Endothelial cell of umbilical vein (primary cell): ENCODE measurements around the gene CHST7. TPM values are rescaled to one million over a fixed set of nuclear protein-coding genes. Genes with fewer than 3 reads are reported as not detected.

Experiments
- BruUV-seq: library from RNA; stranded (reverse); fragments of 400-500 nt; replicated peaks from 2 replicates; lab custom pipeline; 2021; lab: Mats Ljungman, UMichigan
- CTCF ChIA-PET: fragments of 300-600, 350-600 bp; sonication (Branson Sonifier 250); formaldehyde crosslinking; loops from one replicate; lab custom pipeline; 2021; ENCODE audit warnings: antibody characterized with exemption, inconsistent platforms; lab: Charles Lee
- POLR2A ChIA-PET: fragments of 300-600, 350-600 bp; sonication (Branson Sonifier 250); formaldehyde crosslinking; loops from one replicate; lab custom pipeline; 2021; ENCODE audit warnings: antibody characterized with exemption, inconsistent platforms; lab: Charles Lee
- DNase-seq: peaks from one replicate; pipeline ENCODE4 v3.0.0-alpha.2; 2011; ENCODE audit warnings: low read depth, low spot score
- FAIRE-seq: peaks from 2 replicates; lab custom pipeline; 2011; peaks lifted over from hg19 to GRCh38; lab: Jason Lieb, UNC
- H2AFZ ChIP-seq: 2 replicates; pipeline ENCODE4 v1.6.0; 2012; ENCODE audit warnings: low read depth, low read length, control low read depth, inconsistent platforms
- H3K27ac ChIP-seq: 2 replicates; pipeline ENCODE4 v1.5.1; 2011; ENCODE audit warnings: low read depth, mild to moderate bottlenecking, control low read depth, low read length, moderate library complexity; ENCODE audit not compliant: insufficient read depth
- H3K27me3 ChIP-seq, 2 experiments: 2 replicates each; pipeline versions ENCODE4 v1.6.0 to v1.6.1; 2011; ENCODE audit warnings: low read length in 2 of 2, mixed read lengths in 1 of 2; ENCODE audit not compliant: control insufficient read depth in 2 of 2, insufficient read depth in 2 of 2
- H3K36me3 ChIP-seq, 2 experiments: 2 replicates in 1 of 2; 3 replicates in 1 of 2; pipeline ENCODE4 v1.5.1; 2011; ENCODE audit warnings: low read length in 2 of 2, mild to moderate bottlenecking in 1 of 2, moderate library complexity in 1 of 2; ENCODE audit not compliant: control insufficient read depth in 2 of 2, insufficient read depth in 2 of 2; ENCODE audit errors: extremely low read depth in 1 of 2
- H3K4me1 ChIP-seq: 3 replicates; pipeline ENCODE4 v1.5.1; 2011; ENCODE audit warnings: mild to moderate bottlenecking, low read length; ENCODE audit not compliant: control insufficient read depth, insufficient read depth; ENCODE audit errors: extremely low read depth
- H3K4me2 ChIP-seq: 2 replicates; pipeline ENCODE4 v1.6.1; 2011; ENCODE audit warnings: low read length, control low read depth, mixed read lengths; ENCODE audit not compliant: insufficient read depth
- H3K4me3 ChIP-seq, 3 experiments: fragments of 200-600 bp in 1 of 3; sonication (generic), shearing (Covaris generic) in 1 of 3; replicated peaks in 1 of 3; 2 replicates each; pipeline ENCODE4 v1.5.1; 2011 to 2016; ENCODE audit warnings: control low read depth in 3 of 3, low read length in 3 of 3, mild to moderate bottlenecking in 2 of 3, inconsistent platforms in 1 of 3, low read depth in 1 of 3, moderate library complexity in 1 of 3; ENCODE audit not compliant: insufficient read depth in 1 of 3
- H3K79me2 ChIP-seq: 2 replicates; pipeline ENCODE4 v1.6.0; 2012; ENCODE audit warnings: low read length, inconsistent platforms; ENCODE audit not compliant: control insufficient read depth, insufficient read depth
- H3K9ac ChIP-seq: replicated peaks from 2 replicates; pipeline ENCODE3; 2011; ENCODE audit warnings: low read length, control low read depth; ENCODE audit not compliant: insufficient read depth; ENCODE audit errors: extremely low read depth
- H3K9me1 ChIP-seq: replicated peaks from 3 replicates; pipeline ENCODE4 v1.6.0; 2011; ENCODE audit warnings: mild to moderate bottlenecking, low read length; ENCODE audit not compliant: control insufficient read depth, insufficient read depth; ENCODE audit errors: extremely low read depth
- H3K9me3 ChIP-seq: replicated peaks from 2 replicates; pipeline ENCODE4 v1.5.1; 2012; ENCODE audit warnings: low read length, inconsistent platforms; ENCODE audit not compliant: control insufficient read depth, insufficient read depth
- H4K20me1 ChIP-seq: replicated peaks from 2 replicates; pipeline ENCODE3; 2011; ENCODE audit warnings: mild to moderate bottlenecking, low read length; ENCODE audit not compliant: control insufficient read depth, insufficient read depth; ENCODE audit errors: extremely low read depth
- CTCF ChIP-seq, 2 donors: IDR thresholded peaks; 1 replicate in 1 of 2; 2 replicates in 1 of 2; pipeline ENCODE4 v1.5.1; 2011; ENCODE audit warnings: low read length in 2 of 2, mild to moderate bottlenecking in 2 of 2, moderate library complexity in 2 of 2, control low read depth in 1 of 2, inconsistent platforms in 1 of 2, low read depth in 1 of 2; ENCODE audit not compliant: insufficient read depth in 1 of 2; ENCODE audit errors: extremely low read depth in 1 of 2
- EZH2 ChIP-seq: IDR thresholded peaks from 2 replicates; pipeline ENCODE4 v1.6.1; 2012; ENCODE audit warnings: borderline replicate concordance, low read depth, mild to moderate bottlenecking, moderate library complexity, low read length, inconsistent platforms; ENCODE audit not compliant: severe bottlenecking
- dilution Hi-C: fragments of 300-500 bp; cut with MboI; formaldehyde crosslinking; loops from one replicate; pipeline ENCODE4 v1.15.0; 2019; ENCODE audit warnings: low sequenced_read_pairs; ENCODE audit not compliant: extremely low pct_ligation_motif_present
- intact Hi-C: fragments of 100-400 bp; cut with micrococcal nuclease; formaldehyde crosslinking; loops from one replicate; pipeline ENCODE4 v1.10.0; 2022
- polyA plus RNA-seq, 4 experiments: library from polyadenylated mRNA; depleted of rRNA in 3 of 4; stranded (reverse) in 3 of 4; unstranded in 1 of 4; fragments of >200 nt; gene quantifications; 2 replicates each; pipeline versions ENCODE4 v1.2.1 to v1.2.3, GENCODE V29; 2011 to 2012; ENCODE audit warnings: missing spikeins in 1 of 4
- total RNA-seq: library from RNA; stranded (reverse); gene quantifications from 2 replicates; pipeline ENCODE4 v1.2.3, GENCODE V29; 2021

The CHST7 gene
- total and polyA plus RNA-seq, 2 donors (not counting 3 experiments of a cell fraction or from before 2014, with no cell fraction given): 4.5 to 11.2 TPM

- POLR2A ChIA-PET: no interaction called here
- Histone ChIP-seq H3K9me1 (no peaks in the 10 kb centered on the region), H3K4me3 (peak overlapping the region; percentile 48 to 74 (median 67)), H3K79me2 (peaks cover 3% of the 10 kb centered on the region), H2AFZ (peak overlapping the region; percentile 48), H3K27ac (peak overlapping the region; percentile 52), H4K20me1 (no peaks in the 10 kb centered on the region), H3K27me3 (no peaks in the 10 kb centered on the region), H3K36me3 (no peaks in the 10 kb centered on the region), H3K4me2 (peak overlapping the region; percentile 76), H3K9me3 (no peaks in the 10 kb centered on the region), H3K4me1 (peaks cover 30% of the 10 kb centered on the region), H3K9ac (peak overlapping the region; percentile 16)
- FAIRE-seq: no peak
- CTCF ChIA-PET: interaction anchor here (0.6 to 4.0 kb wide), 3 partner anchors 9 to 68 kb away, joined by 3 to 11 read pairs (median 4); no protein-coding TSS in a partner anchor
- no peak for TF ChIP-seq EZH2
- peak in 1 of 2 donors; percentile 28 for TF ChIP-seq CTCF (IDR thresholded peaks at IDR 0.05; ENCODE audit: extremely low read depth in 1 of 2, insufficient read depth in 1 of 2, low read depth in 1 of 2, low read length in 2 of 2)
- BruUV-seq: no TSS peak
- dilution Hi-C loops (no loop called here), intact Hi-C loops (loop anchor here (1.0 to 10.0 kb wide), 2 partner anchors 68 to 221 kb away; no protein-coding TSS in a partner anchor)
- peak; percentile 63 for DNase-seq
Measured at GRCh38 chrX:46573892-46574773, 568 bp downstream of the CHST7 start.
